Liver (tissue), 3 donors: ENCODE results near the gene KIRREL3.

Source experiments
- CTCF ChIP-seq: fragments of 150-350 bp; IDR thresholded peaks from 2 replicates; pipeline ENCODE4 v1.5.1; 2017; ENCODE audit warnings: improper control_type of control experiment, low read depth, low read length; ENCODE audit not compliant: missing input control
- EGR1 ChIP-seq, 2 donors: IDR thresholded peaks; 2 replicates each; pipeline ENCODE4 v1.6.1; 2016 to 2018; ENCODE audit warnings: antibody characterized with exemption in 2 of 2, low read depth in 2 of 2
- FOXA1 ChIP-seq: IDR thresholded peaks from 2 replicates; pipeline ENCODE4 v1.6.1; 2016; ENCODE audit warnings: antibody characterized with exemption
- GABPA ChIP-seq, 2 donors: IDR thresholded peaks in 1 of 2; conservative IDR thresholded peaks in 1 of 2; 2 replicates each; pipeline ENCODE4 v1.6.1; 2016; ENCODE audit warnings: antibody characterized with exemption in 2 of 2, mild to moderate bottlenecking in 1 of 2, moderate library complexity in 1 of 2
- HNF4A ChIP-seq, 2 donors: conservative IDR thresholded peaks; 2 replicates each; pipeline ENCODE4 v1.6.1; 2016; ENCODE audit warnings: antibody characterized with exemption in 2 of 2, mild to moderate bottlenecking in 2 of 2
- JUND ChIP-seq, 2 donors: IDR thresholded peaks; 2 replicates each; pipeline ENCODE4 v1.6.1; 2016; ENCODE audit warnings: antibody characterized with exemption in 2 of 2
- MAX ChIP-seq: IDR thresholded peaks from 2 replicates; pipeline ENCODE4 v1.6.1; 2016; ENCODE audit warnings: antibody characterized with exemption
- RAD21 ChIP-seq, 2 donors: IDR thresholded peaks; 2 replicates each; pipeline ENCODE4 v1.6.1; 2016; ENCODE audit warnings: antibody characterized with exemption in 2 of 2, mild to moderate bottlenecking in 2 of 2
- REST ChIP-seq: IDR thresholded peaks from 2 replicates; pipeline ENCODE4 v1.6.1; 2016; ENCODE audit warnings: antibody characterized with exemption, mild to moderate bottlenecking
- TAF1 ChIP-seq: conservative IDR thresholded peaks from 2 replicates; pipeline ENCODE4 v1.6.1; 2016; ENCODE audit warnings: antibody characterized with exemption, mild to moderate bottlenecking
- YY1 ChIP-seq: IDR thresholded peaks from 2 replicates; pipeline ENCODE4 v1.6.1; 2016; ENCODE audit warnings: antibody characterized with exemption, mild to moderate bottlenecking
- ZBTB33 ChIP-seq: IDR thresholded peaks from 2 replicates; pipeline ENCODE4 v1.6.1; 2016; ENCODE audit warnings: antibody characterized with exemption
- donor health status: healthy.
- donor health status: healthy.

- TF ChIP-seq EGR1 (IDR thresholded peaks at IDR 0.05; ENCODE audit: low read depth in 2 of 2) (no peak), JUND (IDR thresholded peaks at IDR 0.05) (no peak), CTCF (no peak), TAF1 (no peak), MAX (no peak), ZBTB33 (no peak), GABPA (IDR thresholded peaks at IDR 0.05 in 1 of 2, conservative IDR thresholded peaks at IDR 0.05 in 1 of 2) (no peak), FOXA1 (no peak), RAD21 (IDR thresholded peaks at IDR 0.05) (no peak), REST (no peak), HNF4A (conservative IDR thresholded peaks at IDR 0.05) (no peak), YY1 (no peak)
Measured at GRCh38 chr11:126694065-126694625, 306.4 kb downstream of the KIRREL3 start.
